GM12891 (cell line): ENCODE measurements around the gene GALK2.

Experiments
- PAX5 ChIP-seq: IDR thresholded peaks from 2 replicates; pipeline ENCODE4 v1.6.1; 2011; ENCODE audit warnings: low read length, moderate library complexity, mild to moderate bottlenecking; ENCODE audit not compliant: insufficient read depth, severe bottlenecking
- POLR2A ChIP-seq: IDR thresholded peaks from 2 replicates; pipeline ENCODE4 v1.6.1; 2011; ENCODE audit warnings: low read depth, low read length, control low read depth
- POLR2AphosphoS5 ChIP-seq: IDR thresholded peaks from 2 replicates; pipeline ENCODE4 v1.6.1; 2011; ENCODE audit warnings: low read depth, low read length, control low read depth
- SPI1 ChIP-seq: IDR thresholded peaks from 2 replicates; pipeline ENCODE4 v1.6.1; 2011; ENCODE audit warnings: low read depth, low read length, control low read depth
- TAF1 ChIP-seq: IDR thresholded peaks from 2 replicates; pipeline ENCODE4 v1.6.1; 2011; ENCODE audit warnings: low read depth, low read length, control low read depth

DNA sequence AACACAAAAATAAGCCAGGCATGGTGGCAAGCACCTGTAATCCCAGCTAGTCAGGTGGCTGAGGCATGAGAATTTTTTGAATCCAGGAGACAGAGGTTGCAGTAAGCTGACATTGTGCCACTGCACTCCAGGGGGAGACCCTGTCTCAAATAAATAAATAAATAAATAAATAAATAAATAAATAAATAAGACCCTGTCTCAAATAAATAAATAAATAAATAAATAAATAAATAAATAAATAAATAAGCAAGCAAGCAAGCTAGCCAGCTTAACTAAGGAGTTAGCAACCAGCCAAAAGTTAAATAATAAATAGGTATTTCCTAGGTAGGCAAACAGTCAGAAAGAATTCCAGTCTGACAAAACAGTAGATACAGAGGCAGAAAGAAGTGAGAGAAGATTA, 123.9 kb downstream of the GALK2 start:
- no peak for TF ChIP-seq POLR2A
- TF ChIP-seq TAF1, result no peak
- TF ChIP-seq POLR2AphosphoS5, result no peak
- TF ChIP-seq PAX5, result no peak
- no peak for TF ChIP-seq SPI1
